ENCODE measurements around the gene HADHA. TPM values are rescaled to one million over a fixed set of nuclear protein-coding genes. Genes with fewer than 3 reads are reported as not detected.

HADHA gene
- total RNA-seq, 3 donors from 2014 or later (not counting 1 experiment from before 2014, with no cell fraction given) = 66.6 to 76.1 (median 68.9) TPM

DNA sequence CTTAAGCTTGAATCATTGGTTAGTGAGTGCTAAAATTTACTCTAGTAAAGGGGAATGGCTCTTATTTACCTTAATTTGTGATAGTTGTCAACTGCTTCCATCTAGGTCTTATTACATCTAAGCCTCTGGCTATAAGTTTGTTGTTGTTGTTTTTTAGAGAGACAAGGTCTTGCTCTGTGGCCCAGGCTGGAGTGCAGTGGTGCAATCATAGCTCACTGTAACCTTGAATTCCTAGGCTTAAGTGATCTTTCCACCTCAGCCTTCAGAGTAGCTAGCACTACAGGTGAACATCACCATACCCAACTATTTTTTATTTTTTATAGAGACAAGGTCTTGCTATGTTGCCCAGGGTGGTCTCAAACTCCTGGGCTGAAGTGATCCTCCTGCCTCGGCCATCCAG is 6.6 kb downstream of the HADHA start:
- 92% methylated on average over 1 of the region's 1 CpG for WGBS (ENCODE audit: insufficient coverage)
- no peak overlapping the region for H3K27ac ChIP-seq (ENCODE audit: low read length)

DNA sequence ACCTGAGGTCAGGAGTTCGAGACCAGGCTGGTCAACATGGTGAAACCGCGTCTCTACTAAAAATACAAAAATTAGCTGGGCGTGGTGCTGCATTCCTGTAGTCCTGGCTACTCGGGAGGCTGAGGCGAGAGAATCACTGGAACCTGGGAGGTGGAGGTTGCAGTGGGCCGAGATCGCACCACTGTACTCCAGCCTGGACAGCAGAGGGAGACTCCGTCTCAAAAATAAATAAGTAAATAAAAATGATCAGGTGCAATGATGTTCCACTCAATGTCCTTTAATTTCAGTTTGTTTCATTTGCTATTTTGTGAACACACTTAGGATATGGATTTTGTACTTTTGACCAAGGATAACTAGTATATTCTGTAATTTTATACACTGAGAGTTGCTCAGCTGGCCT is 9.3 kb downstream of the HADHA start:
- Mint-ChIP-seq H3K27ac (no peak overlapping the region), H3K27me3 (ENCODE audit: low read depth in 2 of 2) (no peaks in the 10 kb centered on the region), H3K36me3 (peaks cover 14% of the 10 kb centered on the region), H3K9me3 (no peaks in the 10 kb centered on the region), H3K4me1 (peaks cover 11 to 13% of the 10 kb centered on the region in 2 donors), H3K4me3 (no peak overlapping the region)
- Histone ChIP-seq H3K4me1 (ENCODE audit: control insufficient read depth, insufficient read depth, low read length) (no peaks in the 10 kb centered on the region), H3K9me3 (ENCODE audit: control insufficient read depth, insufficient read depth, low read length) (no peaks in the 10 kb centered on the region), H3K4me3 (ENCODE audit: low read length) (no peak overlapping the region), H3K27me3 (ENCODE audit: control insufficient read depth, insufficient read depth, low read length) (no peaks in the 10 kb centered on the region), H3K27ac (ENCODE audit: low read length) (no peak overlapping the region), H3K36me3 (ENCODE audit: control insufficient read depth, insufficient read depth, low read length) (peaks cover 69% of the 10 kb centered on the region)
- peak in 1 of 2 donors; percentile 27 for DNase-seq
- intact Hi-C loops (cut with micrococcal nuclease) = loop anchor here (2.0 kb wide), 1 partner anchor 96 kb away; no protein-coding TSS in a partner anchor
- ATAC-seq = no peak
- WGBS (ENCODE audit: insufficient coverage) = 99% methylated on average over 9 of the region's 9 CpGs
- TF ChIP-seq, protein P1, sequence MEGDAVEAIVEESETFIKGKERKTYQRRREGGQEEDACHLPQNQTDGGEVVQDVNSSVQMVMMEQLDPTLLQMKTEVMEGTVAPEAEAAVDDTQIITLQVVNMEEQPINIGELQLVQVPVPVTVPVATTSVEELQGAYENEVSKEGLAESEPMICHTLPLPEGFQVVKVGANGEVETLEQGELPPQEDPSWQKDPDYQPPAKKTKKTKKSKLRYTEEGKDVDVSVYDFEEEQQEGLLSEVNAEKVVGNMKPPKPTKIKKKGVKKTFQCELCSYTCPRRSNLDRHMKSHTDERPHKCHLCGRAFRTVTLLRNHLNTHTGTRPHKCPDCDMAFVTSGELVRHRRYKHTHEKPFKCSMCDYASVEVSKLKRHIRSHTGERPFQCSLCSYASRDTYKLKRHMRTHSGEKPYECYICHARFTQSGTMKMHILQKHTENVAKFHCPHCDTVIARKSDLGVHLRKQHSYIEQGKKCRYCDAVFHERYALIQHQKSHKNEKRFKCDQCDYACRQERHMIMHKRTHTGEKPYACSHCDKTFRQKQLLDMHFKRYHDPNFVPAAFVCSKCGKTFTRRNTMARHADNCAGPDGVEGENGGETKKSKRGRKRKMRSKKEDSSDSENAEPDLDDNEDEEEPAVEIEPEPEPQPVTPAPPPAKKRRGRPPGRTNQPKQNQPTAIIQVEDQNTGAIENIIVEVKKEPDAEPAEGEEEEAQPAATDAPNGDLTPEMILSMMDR (IDR thresholded peaks at IDR 0.05) = no peak

More for the DNA sequence above, 6.6 kb downstream of the HADHA start:
- Mint-ChIP-seq H3K27ac (no peak overlapping the region), H3K4me1 (peaks cover 26 to 32% of the 10 kb centered on the region in 2 donors), H3K27me3 (ENCODE audit: low read depth in 2 of 2) (no peaks in the 10 kb centered on the region), H3K4me3 (no peak overlapping the region), H3K9me3 (no peaks in the 10 kb centered on the region), H3K36me3 (peaks cover 14% of the 10 kb centered on the region)
- Histone ChIP-seq H3K9me3 (ENCODE audit: control insufficient read depth, insufficient read depth, low read length) (no peaks in the 10 kb centered on the region), H3K36me3 (ENCODE audit: control insufficient read depth, insufficient read depth, low read length) (peaks cover 42% of the 10 kb centered on the region), H3K27me3 (ENCODE audit: control insufficient read depth, insufficient read depth, low read length) (no peaks in the 10 kb centered on the region), H3K4me3 (ENCODE audit: low read length) (no peak overlapping the region), H3K4me1 (ENCODE audit: control insufficient read depth, insufficient read depth, low read length) (peaks cover 4% of the 10 kb centered on the region)
- intact Hi-C loops (cut with micrococcal nuclease) = no loop called here
- DNase-seq = no peak
- no peak for ATAC-seq
- TF ChIP-seq, protein P1 (IDR thresholded peaks at IDR 0.05) = no peak

DNA sequence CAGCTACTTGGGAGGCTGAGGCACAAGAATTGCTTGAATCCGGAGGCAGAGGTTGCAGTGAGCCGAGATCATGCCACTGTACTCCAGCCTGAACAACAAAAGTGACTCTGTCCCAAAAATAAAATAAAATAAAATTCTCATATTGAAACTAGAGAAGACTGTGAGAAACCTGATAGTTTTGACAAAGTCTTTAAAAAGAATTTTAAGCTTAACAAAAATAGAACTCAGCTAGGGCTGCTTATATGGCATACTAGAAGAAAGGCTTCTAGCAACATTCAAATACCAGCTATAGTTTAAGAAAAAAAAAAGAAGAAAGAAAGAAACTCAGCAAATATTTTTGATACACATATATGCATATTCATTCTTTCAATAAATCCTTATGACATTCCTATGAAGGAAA is 13.6 kb downstream of the HADHA start:
- no peak overlapping the region for H3K4me3 Mint-ChIP-seq
- H3K27ac ChIP-seq (ENCODE audit: low read length) = no peak overlapping the region

More for the DNA sequence above, 13.6 kb downstream of the HADHA start:
- DNase-seq (no peak), ATAC-seq (no peak)
- Histone ChIP-seq H3K4me3 (ENCODE audit: low read length) (no peak overlapping the region), H3K27me3 (ENCODE audit: control insufficient read depth, insufficient read depth, low read length) (no peaks in the 10 kb centered on the region), H3K4me1 (ENCODE audit: control insufficient read depth, insufficient read depth, low read length) (no peaks in the 10 kb centered on the region), H3K36me3 (ENCODE audit: control insufficient read depth, insufficient read depth, low read length) (peaks cover 81% of the 10 kb centered on the region), H3K9me3 (ENCODE audit: control insufficient read depth, insufficient read depth, low read length) (no peaks in the 10 kb centered on the region)
- H3K27ac Mint-ChIP-seq = no peak overlapping the region
- peaks cover 9% of the 10 kb centered on the region for H3K36me3 Mint-ChIP-seq
- H3K4me1 Mint-ChIP-seq = no peaks in the 10 kb centered on the region
- H3K9me3 Mint-ChIP-seq = no peaks in the 10 kb centered on the region
- H3K27me3 Mint-ChIP-seq (ENCODE audit: low read depth in 2 of 2) = no peaks in the 10 kb centered on the region
- WGBS (ENCODE audit: insufficient coverage) = 100% methylated on average over 2 of the region's 2 CpGs
- intact Hi-C loops (cut with micrococcal nuclease) = no loop called here
- TF ChIP-seq, protein P1 (IDR thresholded peaks at IDR 0.05) = no peak
